H1 (cell line): ENCODE data around the gene TSPAN15. TPM values are rescaled to one million over a fixed set of nuclear protein-coding genes. Genes with fewer than 3 reads are reported as not detected.

Source experiments
- CTCF ChIP-seq, 3 experiments: IDR thresholded peaks; 1 replicate in 2 of 3; 2 replicates in 1 of 3; pipeline versions ENCODE4 v1.5.1 to v1.6.1; 2011; ENCODE audit warnings: low read length in 3 of 3, mild to moderate bottlenecking in 3 of 3, inconsistent platforms in 2 of 3, low read depth in 1 of 3, moderate library complexity in 1 of 3; ENCODE audit not compliant: insufficient read depth in 1 of 3; ENCODE audit errors: control extremely low read depth in 1 of 3
- KDM1A ChIP-seq: fragments of 200-600, 300-600 bp; sonication (generic); IDR thresholded peaks from 2 replicates; pipeline ENCODE4 v1.7.1; 2016; ENCODE audit warnings: mild to moderate bottlenecking, low read length, borderline replicate concordance
- polyA plus RNA-seq, 7 experiments: library from polyadenylated mRNA; depleted of rRNA in 3 of 7; stranded (reverse) in 5 of 7; unstranded in 2 of 7; fragments of >200 nt in 5 of 7; fragments of 200-250 nt in 2 of 7; gene quantifications; 1 replicate in 5 of 7; 2 replicates in 1 of 7; 4 replicates in 1 of 7; pipeline versions ENCODE4 v1.2.1 to v1.2.3, GENCODE V29; 2011 to 2013; ENCODE audit warnings: missing spikeins in 2 of 7, mixed read lengths in 2 of 7
- total RNA-seq: library from RNA; stranded (reverse); fragmentation: NEBNext Ultra II Directional; extraction: Animal tissue kit (Norgen Biotek cat#: 25700); gene quantifications from 2 replicates; pipeline ENCODE4 v1.2.1, GENCODE V29; 2021

The TSPAN15 gene
- total and polyA plus RNA-seq, 2 of the 8 experiments (the other 6 are each of a cell fraction or from before 2014, with no cell fraction given), result 9.7 to 20.0 TPM

- no peak for TF ChIP-seq CTCF (IDR thresholded peaks at IDR 0.05; ENCODE audit: control extremely low read depth in 1 of 3, insufficient read depth in 1 of 3, low read depth in 1 of 3, low read length in 3 of 3)
- TF ChIP-seq KDM1A, result no peak
These were observed 23.6 kb downstream of the TSPAN15 start (continued) for GRCh38 chr10:69474742-69475432.
